Left ventricle myocardium inferior (tissue), 1 donor: ENCODE data around the gene ELAVL2. TPM values are rescaled to one million over a fixed set of nuclear protein-coding genes. Genes with fewer than 3 reads are reported as not detected.

ENCODE experiments used
- DNase-seq: peaks from one replicate; pipeline ENCODE4 v3.0.0-alpha.2; 2020
- H3K27ac ChIP-seq: fragments of 200-600 bp; replicated peaks from 2 replicates; pipeline ENCODE4 v1.8.0; 2021
- H3K27me3 ChIP-seq: fragments of 200-600 bp; 2 replicates; pipeline ENCODE4 v1.8.0; 2021; ENCODE audit warnings: low read depth
- H3K36me3 ChIP-seq: fragments of 200-600 bp; 2 replicates; pipeline ENCODE4 v1.8.0; 2021
- H3K4me1 ChIP-seq: fragments of 200-600 bp; 2 replicates; pipeline ENCODE4 v1.8.0; 2021
- H3K4me3 ChIP-seq: fragments of 200-600 bp; 2 replicates; pipeline ENCODE4 v1.8.0; 2021; ENCODE audit warnings: mild to moderate bottlenecking, moderate library complexity
- H3K9me3 ChIP-seq: fragments of 200-600 bp; replicated peaks from 2 replicates; pipeline ENCODE4 v1.8.0; 2021
- intact Hi-C: fragments of 100-400 bp; cut with micrococcal nuclease; formaldehyde crosslinking; loops from one replicate; pipeline ENCODE4 v1.11.0; 2022
- total RNA-seq: library from RNA; stranded (reverse); fragmentation: NEBNext Ultra II Directional; extraction: Animal tissue kit (Norgen Biotek cat#: 25700); gene quantifications from one replicate; pipeline ENCODE4 v1.2.1, GENCODE V29; 2021
- TF ChIP-seq, protein P1 (sequence below): fragments of 200-600 bp; IDR thresholded peaks from 2 replicates; pipeline ENCODE4 v1.8.0; 2021; ENCODE audit warnings: antibody characterized with exemption, mild to moderate bottlenecking, borderline replicate concordance
- donor health status: DM: no; HTN: yes; CAD: no; lungs with severe emphysema.

Gene ELAVL2
- total RNA-seq, 1 donor from 2014 or later: 0.08 TPM

DNA sequence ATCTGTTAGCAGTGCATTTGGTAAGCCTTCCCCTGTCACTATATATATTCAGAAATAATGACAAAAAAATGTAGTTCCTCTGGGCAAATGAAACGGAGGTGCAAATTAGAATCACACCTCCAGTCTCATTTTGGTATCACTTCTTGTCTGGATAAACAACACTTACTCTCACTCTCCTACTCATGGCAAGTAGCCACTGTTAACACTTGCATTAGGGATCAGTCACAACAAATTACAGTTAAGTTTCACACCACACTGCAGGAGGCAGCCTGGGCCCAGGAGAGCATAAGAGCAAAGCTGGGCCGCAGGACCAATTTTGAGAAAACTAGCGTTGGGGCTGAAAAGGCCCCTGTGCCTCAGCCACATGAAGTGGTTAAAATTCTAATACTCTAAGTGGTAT lies 161.0 kb downstream of the ELAVL2 start:
- no peaks in the 10 kb centered on the region for H3K9me3 ChIP-seq
- no peaks in the 10 kb centered on the region for H3K4me1 ChIP-seq
- H3K36me3 ChIP-seq: no peaks in the 10 kb centered on the region
- no peaks in the 10 kb centered on the region for H3K27me3 ChIP-seq
- TF ChIP-seq, protein P1, sequence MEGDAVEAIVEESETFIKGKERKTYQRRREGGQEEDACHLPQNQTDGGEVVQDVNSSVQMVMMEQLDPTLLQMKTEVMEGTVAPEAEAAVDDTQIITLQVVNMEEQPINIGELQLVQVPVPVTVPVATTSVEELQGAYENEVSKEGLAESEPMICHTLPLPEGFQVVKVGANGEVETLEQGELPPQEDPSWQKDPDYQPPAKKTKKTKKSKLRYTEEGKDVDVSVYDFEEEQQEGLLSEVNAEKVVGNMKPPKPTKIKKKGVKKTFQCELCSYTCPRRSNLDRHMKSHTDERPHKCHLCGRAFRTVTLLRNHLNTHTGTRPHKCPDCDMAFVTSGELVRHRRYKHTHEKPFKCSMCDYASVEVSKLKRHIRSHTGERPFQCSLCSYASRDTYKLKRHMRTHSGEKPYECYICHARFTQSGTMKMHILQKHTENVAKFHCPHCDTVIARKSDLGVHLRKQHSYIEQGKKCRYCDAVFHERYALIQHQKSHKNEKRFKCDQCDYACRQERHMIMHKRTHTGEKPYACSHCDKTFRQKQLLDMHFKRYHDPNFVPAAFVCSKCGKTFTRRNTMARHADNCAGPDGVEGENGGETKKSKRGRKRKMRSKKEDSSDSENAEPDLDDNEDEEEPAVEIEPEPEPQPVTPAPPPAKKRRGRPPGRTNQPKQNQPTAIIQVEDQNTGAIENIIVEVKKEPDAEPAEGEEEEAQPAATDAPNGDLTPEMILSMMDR: no peak
- no peak overlapping the region for H3K4me3 ChIP-seq
- DNase-seq: no peak
- no peak overlapping the region for H3K27ac ChIP-seq
- intact Hi-C loops: no loop called here

DNA sequence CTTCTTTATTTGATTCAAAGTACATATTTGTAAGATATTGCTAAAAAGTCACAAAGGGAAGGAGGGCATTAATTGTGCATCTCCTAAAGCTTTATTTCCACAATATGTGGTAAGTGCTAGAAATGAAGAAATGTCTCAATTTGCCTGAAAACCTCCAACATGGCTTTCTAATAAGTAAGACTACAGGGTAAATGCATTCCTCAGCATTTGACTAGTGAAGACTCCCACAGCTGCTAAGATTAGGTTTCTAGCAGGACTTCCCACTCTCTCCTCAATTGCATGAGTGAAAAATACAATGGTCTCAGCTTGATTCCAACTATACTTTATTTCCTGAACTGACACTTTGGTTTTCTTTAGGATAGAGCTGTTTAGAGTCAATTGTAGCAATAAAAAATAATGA lies 162.1 kb downstream of the ELAVL2 start:
- no peak overlapping the region for H3K4me3 ChIP-seq
- H3K36me3 ChIP-seq: no peaks in the 10 kb centered on the region
- intact Hi-C loops: no loop called here
- no peak for DNase-seq
- H3K9me3 ChIP-seq: no peaks in the 10 kb centered on the region
- peaks cover 6% of the 10 kb centered on the region for H3K4me1 ChIP-seq
- TF ChIP-seq, protein P1: no peak
- no peak overlapping the region for H3K27ac ChIP-seq
- H3K27me3 ChIP-seq: no peaks in the 10 kb centered on the region

DNA sequence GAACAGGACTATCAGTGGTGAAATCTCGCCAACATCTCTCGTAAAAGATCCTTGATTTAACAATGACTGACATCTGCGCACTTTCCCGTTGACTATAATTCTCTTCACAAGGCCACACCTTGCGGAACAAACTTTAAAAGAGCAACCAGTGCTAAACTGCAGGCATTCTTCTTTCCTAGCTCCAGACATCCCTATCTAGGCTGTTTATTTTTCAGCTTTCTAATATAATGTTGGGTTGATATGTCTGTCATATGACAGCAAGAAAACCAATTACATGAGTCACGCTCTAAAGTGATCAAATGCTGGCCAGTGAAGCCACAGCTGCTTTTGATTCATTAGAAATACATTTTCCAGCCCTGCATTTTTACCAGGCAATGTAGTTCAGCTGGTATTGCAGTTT lies 162.5 kb downstream of the ELAVL2 start:
- no peak overlapping the region for H3K4me3 ChIP-seq
- no peak for DNase-seq
- no peak overlapping the region for H3K27ac ChIP-seq
- peaks cover 6% of the 10 kb centered on the region for H3K4me1 ChIP-seq
- intact Hi-C loops: no loop called here
- TF ChIP-seq, protein P1: no peak
- H3K9me3 ChIP-seq: no peaks in the 10 kb centered on the region
- no peaks in the 10 kb centered on the region for H3K27me3 ChIP-seq
- H3K36me3 ChIP-seq: no peaks in the 10 kb centered on the region

DNA sequence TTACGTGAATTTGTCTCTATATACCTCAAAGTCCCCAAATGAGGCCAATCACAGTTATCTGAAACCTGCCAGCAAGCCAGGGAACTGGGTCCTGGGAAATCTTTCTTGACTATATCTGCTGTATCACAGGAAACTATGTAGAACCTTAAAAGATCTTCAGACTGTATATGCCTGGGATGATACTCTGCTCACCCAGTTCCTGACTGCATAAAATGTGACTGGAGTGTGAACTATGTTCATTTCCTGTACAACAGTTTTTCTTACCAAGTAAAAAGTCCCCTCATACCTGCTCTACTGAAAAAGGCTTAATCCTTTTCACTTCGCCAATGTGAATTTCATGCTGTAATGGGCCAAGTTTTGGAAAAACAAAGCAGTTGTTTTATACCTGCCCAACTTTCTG lies 162.9 kb downstream of the ELAVL2 start:
- H3K4me3 ChIP-seq: no peak overlapping the region
- H3K27me3 ChIP-seq: no peaks in the 10 kb centered on the region
- TF ChIP-seq, protein P1: no peak
- DNase-seq: no peak
- intact Hi-C loops: no loop called here
- no peaks in the 10 kb centered on the region for H3K9me3 ChIP-seq
- H3K36me3 ChIP-seq: no peaks in the 10 kb centered on the region
- no peak overlapping the region for H3K27ac ChIP-seq
- peaks cover 6% of the 10 kb centered on the region for H3K4me1 ChIP-seq

DNA sequence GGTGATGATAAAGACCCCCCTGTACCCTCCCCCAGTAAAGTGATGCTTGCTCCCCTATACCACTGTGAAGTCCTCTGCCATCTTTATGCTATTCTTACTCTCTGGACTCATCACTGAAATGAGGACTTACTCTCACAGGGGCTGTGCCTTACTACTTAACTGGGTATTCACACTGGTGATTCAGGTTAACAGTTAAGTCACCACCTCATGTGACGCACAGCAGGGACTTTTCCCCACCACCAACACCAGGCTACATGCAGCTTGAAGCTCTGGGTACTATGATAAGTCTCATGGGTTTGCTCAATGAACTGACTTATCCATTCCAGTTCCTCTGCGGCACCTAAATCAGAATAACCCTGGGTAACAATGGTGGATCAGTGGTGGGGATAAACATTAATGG lies 163.7 kb downstream of the ELAVL2 start:
- Histone ChIP-seq H3K4me3 (no peak overlapping the region), H3K27me3 (no peaks in the 10 kb centered on the region), H3K36me3 (no peaks in the 10 kb centered on the region), H3K27ac (no peak overlapping the region), H3K9me3 (no peaks in the 10 kb centered on the region), H3K4me1 (peaks cover 6% of the 10 kb centered on the region)
- intact Hi-C loops: no loop called here
- DNase-seq: no peak
- TF ChIP-seq, protein P1: no peak
